Liver (tissue), 9 donors: ENCODE results near the gene CTPS2. TPM values are rescaled to one million over a fixed set of nuclear protein-coding genes. Genes with fewer than 3 reads are reported as not detected.

Experiments
- DNase-seq: peaks from one replicate; pipeline ENCODE4 v3.0.0-alpha.2; 2017; ENCODE audit warnings: low spot score
- H3K27ac ChIP-seq, 2 donors: one replicate each; pipeline ENCODE4 v1.7.0; 2013; ENCODE audit warnings: inconsistent platforms in 2 of 2, low read length in 2 of 2, control low read depth in 1 of 2, low read depth in 1 of 2, mild to moderate bottlenecking in 1 of 2
- H3K27me3 ChIP-seq, 4 donors: one replicate each; pipeline versions ENCODE4 v1.6.1 to v1.7.0; 2013; ENCODE audit warnings: low read length in 3 of 4, inconsistent platforms in 1 of 4, mild to moderate bottlenecking in 1 of 4, moderate library complexity in 1 of 4; ENCODE audit not compliant: control insufficient read depth in 4 of 4, insufficient read depth in 4 of 4
- H3K36me3 ChIP-seq, 4 donors: one replicate each; pipeline versions ENCODE4 v1.6.1 to v1.7.0; 2013; ENCODE audit warnings: low read length in 3 of 4, mild to moderate bottlenecking in 3 of 4, low read depth in 1 of 4, moderate library complexity in 1 of 4; ENCODE audit not compliant: control insufficient read depth in 4 of 4, insufficient read depth in 3 of 4
- H3K4me1 ChIP-seq, 4 donors: one replicate each; pipeline versions ENCODE4 v1.6.1 to v1.7.0; 2013; ENCODE audit warnings: low read length in 3 of 4, mild to moderate bottlenecking in 3 of 4, moderate library complexity in 1 of 4; ENCODE audit not compliant: control insufficient read depth in 4 of 4, insufficient read depth in 4 of 4
- H3K4me3 ChIP-seq, 3 donors: one replicate each; pipeline versions ENCODE4 v1.6.1 to v1.7.0; 2013; ENCODE audit warnings: low read length in 3 of 3, control low read depth in 1 of 3, low read depth in 1 of 3, mild to moderate bottlenecking in 1 of 3
- H3K9ac ChIP-seq, 2 donors: one replicate each; pipeline ENCODE4 v1.7.0; 2013; ENCODE audit warnings: low read length in 2 of 2, mild to moderate bottlenecking in 2 of 2, moderate library complexity in 2 of 2, control low read depth in 1 of 2, low read depth in 1 of 2
- H3K9me3 ChIP-seq, 4 donors: one replicate each; pipeline versions ENCODE4 v1.6.1 to v1.7.0; 2013; ENCODE audit warnings: low read length in 3 of 4; ENCODE audit not compliant: control insufficient read depth in 4 of 4
- ATF3 ChIP-seq: IDR thresholded peaks from 2 replicates; pipeline ENCODE4 v1.6.1; 2016; ENCODE audit warnings: antibody characterized with exemption
- CTCF ChIP-seq: fragments of 150-350 bp; IDR thresholded peaks from 2 replicates; pipeline ENCODE4 v1.5.1; 2017; ENCODE audit warnings: improper control_type of control experiment, low read depth, low read length; ENCODE audit not compliant: missing input control
- EGR1 ChIP-seq, 2 donors: IDR thresholded peaks; 2 replicates each; pipeline ENCODE4 v1.6.1; 2016 to 2018; ENCODE audit warnings: antibody characterized with exemption in 2 of 2, low read depth in 2 of 2
- FOXA1 ChIP-seq: IDR thresholded peaks from 2 replicates; pipeline ENCODE4 v1.6.1; 2016; ENCODE audit warnings: antibody characterized with exemption
- FOXA2 ChIP-seq: IDR thresholded peaks from 2 replicates; pipeline ENCODE4 v1.6.1; 2016; ENCODE audit warnings: antibody characterized with exemption
- GABPA ChIP-seq, 2 donors: IDR thresholded peaks in 1 of 2; conservative IDR thresholded peaks in 1 of 2; 2 replicates each; pipeline ENCODE4 v1.6.1; 2016; ENCODE audit warnings: antibody characterized with exemption in 2 of 2, mild to moderate bottlenecking in 1 of 2, moderate library complexity in 1 of 2
- HNF4A ChIP-seq, 2 donors: conservative IDR thresholded peaks; 2 replicates each; pipeline ENCODE4 v1.6.1; 2016; ENCODE audit warnings: antibody characterized with exemption in 2 of 2, mild to moderate bottlenecking in 2 of 2
- HNF4G ChIP-seq: IDR thresholded peaks from 2 replicates; pipeline ENCODE4 v1.6.1; 2016; ENCODE audit warnings: antibody characterized with exemption
- JUND ChIP-seq, 2 donors: IDR thresholded peaks; 2 replicates each; pipeline ENCODE4 v1.6.1; 2016; ENCODE audit warnings: antibody characterized with exemption in 2 of 2
- MAX ChIP-seq: IDR thresholded peaks from 2 replicates; pipeline ENCODE4 v1.6.1; 2016; ENCODE audit warnings: antibody characterized with exemption
- NR2F2 ChIP-seq: IDR thresholded peaks from 2 replicates; pipeline ENCODE4 v1.6.1; 2016; ENCODE audit warnings: antibody characterized with exemption
- RAD21 ChIP-seq, 2 donors: IDR thresholded peaks; 2 replicates each; pipeline ENCODE4 v1.6.1; 2016; ENCODE audit warnings: antibody characterized with exemption in 2 of 2, mild to moderate bottlenecking in 2 of 2
- RXRA ChIP-seq, 2 donors: IDR thresholded peaks; 2 replicates each; pipeline ENCODE4 v1.6.1; 2017 to 2018; ENCODE audit warnings: antibody characterized with exemption in 2 of 2, mild to moderate bottlenecking in 1 of 2
- SP1 ChIP-seq: IDR thresholded peaks from 2 replicates; pipeline ENCODE4 v1.6.1; 2018; ENCODE audit warnings: antibody characterized with exemption, mild to moderate bottlenecking
- TAF1 ChIP-seq: conservative IDR thresholded peaks from 2 replicates; pipeline ENCODE4 v1.6.1; 2016; ENCODE audit warnings: antibody characterized with exemption, mild to moderate bottlenecking
- YY1 ChIP-seq: IDR thresholded peaks from 2 replicates; pipeline ENCODE4 v1.6.1; 2016; ENCODE audit warnings: antibody characterized with exemption, mild to moderate bottlenecking
- WGBS: extraction: QIAGEN DNeasy Blood & Tissue Kit; methylation state at CpG from one replicate; pipeline ENCODE4 v1.1.7; 2013; 5-methylcytosine and 5-hydroxymethylcytosine counted together
- polyA plus RNA-seq, 2 donors: library from polyadenylated mRNA; stranded (reverse) in 1 of 2; unstranded in 1 of 2; fragments of 200-250 nt in 1 of 2; fragments of >200 nt in 1 of 2; fragmentation: Nextera tagmentation in 1 of 2; extraction: Ambion mirVana in 1 of 2; gene quantifications; one replicate each; pipeline versions ENCODE4 v1.2.1 to v1.2.3, GENCODE V29; 2013 to 2015
- total RNA-seq, 2 donors: library from RNA; depleted of rRNA; stranded (reverse); fragments of >200 nt; gene quantifications; one replicate each; pipeline ENCODE4 v1.2.3, GENCODE V29; 2014
- TF ChIP-seq, protein P1 (sequence below): IDR thresholded peaks from 2 replicates; pipeline ENCODE4 v1.6.1; 2016; ENCODE audit warnings: antibody characterized with exemption, mild to moderate bottlenecking
- TF ChIP-seq, protein P2 (sequence below): IDR thresholded peaks from 2 replicates; pipeline ENCODE4 v1.6.1; 2016; ENCODE audit warnings: antibody characterized with exemption
- donor health status: healthy.
- donor health status: healthy.
- donor health status: healthy.
- donor health status: healthy.
- donor health status: healthy.

CTPS2 gene
- total and polyA plus RNA-seq, 4 donors = 3.0 to 11.2 (median 7.2) TPM

GRCh38 chrX:16664074-16664473, 48.4 kb downstream of the CTPS2 start:
- peaks cover 0 to 3% (median under 1%) of the 10 kb centered on the region in 4 donors for H3K36me3 ChIP-seq
- H3K27me3 ChIP-seq = no peaks in the 10 kb centered on the region
- no peak overlapping the region for H3K27ac ChIP-seq
- H3K4me3 ChIP-seq = no peak overlapping the region
- DNase-seq = no peak
- WGBS = 95% methylated on average over 5 of the region's 5 CpGs
- H3K9ac ChIP-seq = no peak overlapping the region
- TF ChIP-seq GABPA (IDR thresholded peaks at IDR 0.05 in 1 of 2, conservative IDR thresholded peaks at IDR 0.05 in 1 of 2) (no peak), NR2F2 (no peak), RAD21 (IDR thresholded peaks at IDR 0.05) (no peak)
- TF ChIP-seq, protein P1, sequence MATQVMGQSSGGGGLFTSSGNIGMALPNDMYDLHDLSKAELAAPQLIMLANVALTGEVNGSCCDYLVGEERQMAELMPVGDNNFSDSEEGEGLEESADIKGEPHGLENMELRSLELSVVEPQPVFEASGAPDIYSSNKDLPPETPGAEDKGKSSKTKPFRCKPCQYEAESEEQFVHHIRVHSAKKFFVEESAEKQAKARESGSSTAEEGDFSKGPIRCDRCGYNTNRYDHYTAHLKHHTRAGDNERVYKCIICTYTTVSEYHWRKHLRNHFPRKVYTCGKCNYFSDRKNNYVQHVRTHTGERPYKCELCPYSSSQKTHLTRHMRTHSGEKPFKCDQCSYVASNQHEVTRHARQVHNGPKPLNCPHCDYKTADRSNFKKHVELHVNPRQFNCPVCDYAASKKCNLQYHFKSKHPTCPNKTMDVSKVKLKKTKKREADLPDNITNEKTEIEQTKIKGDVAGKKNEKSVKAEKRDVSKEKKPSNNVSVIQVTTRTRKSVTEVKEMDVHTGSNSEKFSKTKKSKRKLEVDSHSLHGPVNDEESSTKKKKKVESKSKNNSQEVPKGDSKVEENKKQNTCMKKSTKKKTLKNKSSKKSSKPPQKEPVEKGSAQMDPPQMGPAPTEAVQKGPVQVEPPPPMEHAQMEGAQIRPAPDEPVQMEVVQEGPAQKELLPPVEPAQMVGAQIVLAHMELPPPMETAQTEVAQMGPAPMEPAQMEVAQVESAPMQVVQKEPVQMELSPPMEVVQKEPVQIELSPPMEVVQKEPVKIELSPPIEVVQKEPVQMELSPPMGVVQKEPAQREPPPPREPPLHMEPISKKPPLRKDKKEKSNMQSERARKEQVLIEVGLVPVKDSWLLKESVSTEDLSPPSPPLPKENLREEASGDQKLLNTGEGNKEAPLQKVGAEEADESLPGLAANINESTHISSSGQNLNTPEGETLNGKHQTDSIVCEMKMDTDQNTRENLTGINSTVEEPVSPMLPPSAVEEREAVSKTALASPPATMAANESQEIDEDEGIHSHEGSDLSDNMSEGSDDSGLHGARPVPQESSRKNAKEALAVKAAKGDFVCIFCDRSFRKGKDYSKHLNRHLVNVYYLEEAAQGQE = no peak
- no peaks in the 10 kb centered on the region for H3K4me1 ChIP-seq
- H3K9me3 ChIP-seq = no peaks in the 10 kb centered on the region

- 85% methylated on average over 2 of the region's 2 CpGs for WGBS
- Histone ChIP-seq H3K4me3 (no peak overlapping the region), H3K36me3 (no peaks in the 10 kb centered on the region), H3K27me3 (no peaks in the 10 kb centered on the region), H3K9me3 (no peaks in the 10 kb centered on the region), H3K9ac (no peak overlapping the region), H3K27ac (no peak overlapping the region), H3K4me1 (no peaks in the 10 kb centered on the region)
- DNase-seq = no peak
- TF ChIP-seq, protein P2, sequence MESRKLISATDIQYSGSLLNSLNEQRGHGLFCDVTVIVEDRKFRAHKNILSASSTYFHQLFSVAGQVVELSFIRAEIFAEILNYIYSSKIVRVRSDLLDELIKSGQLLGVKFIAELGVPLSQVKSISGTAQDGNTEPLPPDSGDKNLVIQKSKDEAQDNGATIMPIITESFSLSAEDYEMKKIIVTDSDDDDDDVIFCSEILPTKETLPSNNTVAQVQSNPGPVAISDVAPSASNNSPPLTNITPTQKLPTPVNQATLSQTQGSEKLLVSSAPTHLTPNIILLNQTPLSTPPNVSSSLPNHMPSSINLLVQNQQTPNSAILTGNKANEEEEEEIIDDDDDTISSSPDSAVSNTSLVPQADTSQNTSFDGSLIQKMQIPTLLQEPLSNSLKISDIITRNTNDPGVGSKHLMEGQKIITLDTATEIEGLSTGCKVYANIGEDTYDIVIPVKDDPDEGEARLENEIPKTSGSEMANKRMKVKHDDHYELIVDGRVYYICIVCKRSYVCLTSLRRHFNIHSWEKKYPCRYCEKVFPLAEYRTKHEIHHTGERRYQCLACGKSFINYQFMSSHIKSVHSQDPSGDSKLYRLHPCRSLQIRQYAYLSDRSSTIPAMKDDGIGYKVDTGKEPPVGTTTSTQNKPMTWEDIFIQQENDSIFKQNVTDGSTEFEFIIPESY = no peak
- TF ChIP-seq YY1 (no peak), FOXA2 (no peak), EGR1 (IDR thresholded peaks at IDR 0.05; ENCODE audit: low read depth in 2 of 2) (no peak)
These were observed 50.1 kb downstream of the CTPS2 start for GRCh38 chrX:16662402-16662801.

- Histone ChIP-seq H3K4me1 (no peaks in the 10 kb centered on the region), H3K36me3 (no peaks in the 10 kb centered on the region), H3K27ac (no peak overlapping the region), H3K27me3 (no peaks in the 10 kb centered on the region), H3K4me3 (no peak overlapping the region), H3K9me3 (no peaks in the 10 kb centered on the region), H3K9ac (no peak overlapping the region)
- DNase-seq = no peak
- WGBS = 100% methylated on average over 2 of the region's 2 CpGs
- TF ChIP-seq JUND (IDR thresholded peaks at IDR 0.05) = no peak
- no peak for TF ChIP-seq RXRA (IDR thresholded peaks at IDR 0.05)
- no peak for TF ChIP-seq NR2F2
- TF ChIP-seq EGR1 (IDR thresholded peaks at IDR 0.05; ENCODE audit: low read depth in 2 of 2) = no peak
- no peak for TF ChIP-seq HNF4A (conservative IDR thresholded peaks at IDR 0.05)
- no peak for TF ChIP-seq FOXA2
- TF ChIP-seq ATF3 = no peak
- TF ChIP-seq MAX = no peak
- TF ChIP-seq YY1 = no peak
- TF ChIP-seq RAD21 (IDR thresholded peaks at IDR 0.05) = no peak
- TF ChIP-seq HNF4G = no peak
- no peak for TF ChIP-seq SP1
- TF ChIP-seq, protein P2 = no peak
- no peak for TF ChIP-seq GABPA (IDR thresholded peaks at IDR 0.05 in 1 of 2, conservative IDR thresholded peaks at IDR 0.05 in 1 of 2)
- no peak for TF ChIP-seq TAF1
- TF ChIP-seq CTCF = no peak
- TF ChIP-seq FOXA1 = no peak
These were observed 51.0 kb downstream of the CTPS2 start for GRCh38 chrX:16661495-16661894.
